Measurements from ENCODE around the gene ETV3.

DNA sequence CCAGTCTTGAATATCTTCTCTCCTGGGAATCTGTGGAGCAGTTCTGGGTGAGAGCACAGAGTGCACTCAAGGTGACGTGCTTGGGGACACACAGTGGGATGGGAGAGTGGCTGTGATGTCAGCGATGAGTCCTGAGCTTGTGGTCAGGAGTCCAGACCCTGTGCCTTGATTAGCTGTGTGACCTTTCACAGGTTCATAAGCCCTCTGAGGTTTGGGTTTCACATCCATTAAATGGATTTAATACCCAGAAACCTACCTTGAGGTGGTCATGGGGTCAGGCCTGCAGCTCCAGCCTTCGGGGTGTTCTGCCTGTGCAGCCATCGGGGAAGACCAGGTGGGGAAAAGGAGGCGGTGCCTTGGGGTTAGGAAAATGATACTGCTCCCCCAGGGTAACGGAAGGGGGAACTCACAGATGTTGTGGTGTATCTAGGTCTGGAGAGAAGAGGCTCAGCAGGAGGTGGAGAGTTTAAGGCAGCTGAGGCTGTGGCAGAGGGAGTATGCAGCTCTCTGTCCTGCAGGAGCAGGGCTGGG lies 38.5 kb upstream of the ETV3 start:
- TF ChIP-seq, protein P1, sequence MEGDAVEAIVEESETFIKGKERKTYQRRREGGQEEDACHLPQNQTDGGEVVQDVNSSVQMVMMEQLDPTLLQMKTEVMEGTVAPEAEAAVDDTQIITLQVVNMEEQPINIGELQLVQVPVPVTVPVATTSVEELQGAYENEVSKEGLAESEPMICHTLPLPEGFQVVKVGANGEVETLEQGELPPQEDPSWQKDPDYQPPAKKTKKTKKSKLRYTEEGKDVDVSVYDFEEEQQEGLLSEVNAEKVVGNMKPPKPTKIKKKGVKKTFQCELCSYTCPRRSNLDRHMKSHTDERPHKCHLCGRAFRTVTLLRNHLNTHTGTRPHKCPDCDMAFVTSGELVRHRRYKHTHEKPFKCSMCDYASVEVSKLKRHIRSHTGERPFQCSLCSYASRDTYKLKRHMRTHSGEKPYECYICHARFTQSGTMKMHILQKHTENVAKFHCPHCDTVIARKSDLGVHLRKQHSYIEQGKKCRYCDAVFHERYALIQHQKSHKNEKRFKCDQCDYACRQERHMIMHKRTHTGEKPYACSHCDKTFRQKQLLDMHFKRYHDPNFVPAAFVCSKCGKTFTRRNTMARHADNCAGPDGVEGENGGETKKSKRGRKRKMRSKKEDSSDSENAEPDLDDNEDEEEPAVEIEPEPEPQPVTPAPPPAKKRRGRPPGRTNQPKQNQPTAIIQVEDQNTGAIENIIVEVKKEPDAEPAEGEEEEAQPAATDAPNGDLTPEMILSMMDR (IDR thresholded peaks at IDR 0.05; ENCODE audit: low read depth, low read length, poor library complexity, severe bottlenecking): no peak
- no peak for TF ChIP-seq EZH2phosphoT487 (IDR thresholded peaks at IDR 0.05; ENCODE audit: borderline replicate concordance, low read length)
